Measurements from ENCODE around the gene GRIK3.

GRIK3 gene

DNA sequence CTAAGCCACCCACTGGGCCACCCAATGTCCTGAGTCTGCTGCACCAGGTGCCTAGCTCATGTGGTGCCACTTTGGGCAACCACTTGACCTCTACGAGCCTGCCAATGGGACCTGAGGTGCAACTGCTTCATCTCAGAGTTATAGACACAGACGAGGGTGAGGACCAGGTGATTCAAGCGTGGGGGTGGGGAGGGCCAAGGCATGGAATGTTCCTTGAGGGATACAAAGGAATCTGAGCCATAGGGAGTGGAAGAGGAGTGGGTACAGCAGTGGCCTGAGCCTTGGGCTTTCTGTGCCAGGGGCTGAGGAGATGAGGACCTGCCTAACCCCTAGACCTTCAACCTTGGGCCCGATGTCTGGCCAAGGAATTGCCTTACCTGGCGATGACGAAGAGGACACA, 209.1 kb downstream of the GRIK3 start:
- DNase-seq (ENCODE audit: low read depth), result no peak

DNA sequence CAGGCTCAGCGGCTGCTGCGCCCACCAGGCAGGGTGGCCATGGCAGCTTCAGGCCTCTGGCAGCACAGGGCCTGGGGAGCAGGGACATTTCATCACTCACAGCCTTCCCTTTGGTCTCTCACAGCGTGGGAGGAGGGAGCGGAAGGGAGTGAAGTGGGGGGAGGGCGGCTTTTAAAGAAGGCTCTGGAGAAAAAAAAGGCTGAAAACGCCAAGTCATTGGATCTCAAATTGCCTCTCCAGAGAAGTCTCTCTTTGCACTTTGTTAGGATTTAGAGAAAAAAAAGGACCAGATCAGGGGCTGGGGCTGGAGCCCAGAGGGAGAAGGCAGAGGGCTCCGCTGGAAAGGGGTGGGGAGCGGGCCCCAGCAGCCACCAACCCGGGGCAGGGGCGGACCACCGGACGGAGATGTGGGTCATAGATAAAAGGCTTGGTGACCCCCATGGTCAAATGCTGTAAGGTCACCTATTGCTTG, 209.9 kb downstream of the GRIK3 start:
- no peak for DNase-seq (ENCODE audit: low read depth)

DNA sequence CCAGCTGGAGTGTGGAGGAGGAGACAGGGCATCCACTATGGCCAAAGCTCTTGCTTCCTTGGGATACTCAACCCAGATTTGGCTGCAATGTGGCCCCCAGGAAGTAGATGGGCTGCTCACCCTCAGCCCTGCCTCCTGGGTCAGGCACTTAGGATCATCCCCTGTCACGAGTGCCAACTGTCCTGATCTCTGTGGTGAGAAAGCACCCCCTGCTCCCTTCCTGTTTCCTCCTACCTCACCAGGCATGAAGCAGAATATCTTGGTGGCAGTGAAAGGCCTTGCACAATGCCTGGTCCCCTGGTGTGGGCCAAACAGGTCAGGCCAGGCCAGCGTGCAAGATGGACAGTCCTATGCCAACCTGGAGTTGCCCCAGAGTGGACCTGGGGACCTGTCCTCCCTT, 211.7 kb downstream of the GRIK3 start:
- no peak for DNase-seq (ENCODE audit: low read depth)

DNA sequence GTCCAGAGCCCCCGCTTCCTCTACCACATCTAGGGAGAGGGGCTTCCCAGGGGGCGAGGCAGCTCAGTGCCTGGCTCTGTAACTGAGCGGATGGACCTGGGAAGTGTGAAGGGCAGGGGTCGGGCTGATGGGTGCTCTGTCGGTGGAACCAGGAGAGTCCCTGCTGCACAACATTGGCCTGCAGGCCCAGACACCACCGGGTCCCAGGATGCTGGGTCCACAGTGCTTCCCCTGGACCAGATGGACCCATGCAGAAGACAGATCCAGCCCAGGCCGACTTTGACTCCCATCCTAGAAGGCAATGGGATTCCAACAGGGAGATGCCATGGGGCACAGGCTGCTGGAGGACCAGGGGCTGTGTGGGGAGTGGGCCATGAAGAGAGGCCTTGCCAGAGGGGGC, 212.9 kb downstream of the GRIK3 start:
- no peak for DNase-seq (ENCODE audit: low read depth)

DNA sequence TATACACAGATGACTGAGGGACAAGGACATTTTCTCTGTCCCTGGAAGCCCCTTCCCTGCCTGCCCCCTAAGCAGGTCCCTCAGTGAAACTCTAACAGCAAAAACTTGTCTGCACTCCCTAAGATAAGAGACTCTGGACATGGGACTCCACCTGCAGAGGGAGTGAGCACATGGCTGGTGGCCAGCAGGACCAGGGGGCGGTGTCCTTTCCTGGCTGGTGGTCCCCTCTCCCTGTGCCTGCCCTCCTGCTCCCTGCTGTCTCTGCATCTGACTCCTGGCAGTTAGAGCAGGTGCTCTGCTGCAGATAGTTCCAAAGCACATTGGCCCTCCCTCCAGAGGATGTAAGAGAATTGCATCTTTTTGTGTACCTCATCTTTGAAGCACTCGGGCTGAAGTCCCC, 215.5 kb downstream of the GRIK3 start:
- DNase-seq (ENCODE audit: low read depth), result no peak

DNA sequence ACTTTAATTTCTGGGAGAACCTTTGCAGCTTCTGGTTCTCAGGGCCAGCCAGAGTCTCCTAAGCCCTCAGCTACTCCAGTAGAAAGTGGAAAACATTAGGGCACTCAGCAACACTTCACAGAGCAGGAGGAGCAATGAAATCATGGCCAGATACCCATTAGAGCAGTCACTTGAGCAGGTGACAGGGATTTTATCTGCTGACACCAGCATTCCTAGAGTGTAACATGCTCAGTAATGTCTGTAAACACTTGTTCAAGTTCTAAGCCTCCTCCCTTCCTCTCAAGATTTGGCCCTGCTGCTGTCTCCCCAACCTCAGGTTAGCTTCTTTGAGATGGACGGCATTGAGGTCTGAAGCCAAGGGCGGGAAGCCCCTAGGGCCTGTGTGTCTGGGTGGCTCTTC, 218.0 kb downstream of the GRIK3 start:
- DNase-seq (ENCODE audit: low read depth), result no peak

DNA sequence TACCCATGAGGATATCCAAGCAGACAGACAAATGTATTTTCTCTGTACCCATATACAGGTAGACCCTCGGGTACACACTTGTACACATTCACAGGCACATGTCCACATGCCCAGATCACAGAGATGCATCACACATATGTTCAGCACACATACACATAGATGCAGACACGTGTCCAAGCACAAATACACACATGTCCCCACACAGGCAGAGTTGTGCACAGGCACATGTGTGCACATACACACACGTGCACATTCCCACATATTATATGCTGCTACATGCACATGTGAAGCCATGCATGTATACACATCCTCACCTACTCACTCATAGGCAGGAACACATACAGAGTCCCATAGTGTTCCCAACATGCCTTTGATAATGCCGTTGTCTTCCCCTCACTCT, 219.5 kb downstream of the GRIK3 start:
- no peak for DNase-seq (ENCODE audit: low read depth)

DNA sequence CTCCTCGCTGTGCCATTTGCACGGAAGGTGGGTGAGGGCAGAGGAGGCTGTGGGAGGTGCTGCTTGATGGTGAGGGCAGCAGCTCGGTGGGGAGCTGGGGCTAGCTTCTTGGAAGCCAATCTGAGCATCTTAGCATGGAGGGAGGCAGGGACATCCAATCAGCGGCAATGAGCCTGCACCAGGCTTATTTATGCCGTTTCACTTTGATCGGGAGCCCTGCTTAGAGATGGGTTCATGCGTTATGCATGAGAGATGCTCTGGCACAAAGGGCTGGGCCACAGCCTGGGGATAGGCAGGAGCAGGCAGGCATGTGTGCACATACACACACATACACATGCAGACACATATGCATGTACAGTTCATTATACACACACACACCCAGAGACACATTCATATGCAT, 220.2 kb downstream of the GRIK3 start:
- no peak for DNase-seq (ENCODE audit: low read depth)

DNA sequence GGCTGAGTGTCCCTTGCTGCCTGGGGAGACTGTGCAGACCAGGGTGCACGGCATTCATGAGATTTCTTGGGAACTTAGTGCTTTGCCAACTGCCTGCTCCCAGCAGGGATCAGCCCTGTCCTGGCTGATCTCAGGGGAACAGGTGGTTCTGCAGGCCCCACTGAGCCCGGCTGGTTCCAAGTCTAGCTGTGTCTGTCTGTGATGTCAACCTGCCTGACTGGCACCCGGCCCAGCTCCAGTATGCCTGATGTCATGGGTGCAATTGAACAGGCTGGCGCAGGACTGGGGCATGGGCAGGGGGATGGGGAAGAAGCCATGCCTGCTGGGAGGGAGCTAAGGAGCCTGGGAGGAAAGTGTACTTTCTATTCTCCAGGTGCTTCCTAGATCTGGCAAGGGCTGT, 227.1 kb downstream of the GRIK3 start:
- no peak for DNase-seq (ENCODE audit: low read depth)

DNA sequence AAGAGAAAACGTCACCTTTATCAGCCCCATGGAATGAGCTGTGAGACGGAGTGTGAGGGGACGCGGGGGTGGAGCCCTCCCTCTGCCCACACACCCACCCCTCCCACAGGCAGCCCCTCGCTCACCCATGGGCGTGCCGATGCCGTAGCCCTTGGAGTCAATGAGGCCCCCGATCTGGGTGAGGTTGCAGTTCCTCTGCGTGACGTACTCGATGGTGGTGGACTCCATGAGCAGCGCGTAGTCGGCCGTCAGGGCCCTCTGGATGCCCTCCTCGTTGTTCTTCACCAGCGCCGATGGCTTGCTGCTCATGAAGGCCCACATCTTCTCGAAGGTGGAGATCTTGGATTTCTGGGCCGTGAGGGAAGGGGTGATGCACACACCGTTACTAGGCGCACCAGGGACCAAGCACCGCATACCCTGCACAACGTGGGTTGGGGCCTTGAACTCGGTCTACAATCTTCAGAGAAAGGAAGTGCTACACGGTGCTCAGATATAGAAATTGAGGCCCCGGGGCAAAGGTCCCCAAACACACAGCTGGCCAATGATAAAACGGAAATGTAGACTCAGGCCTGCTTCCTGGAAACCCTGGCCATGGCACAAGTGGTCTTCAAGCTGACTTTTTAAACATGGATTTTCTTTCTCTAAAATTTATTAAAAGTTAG, 228.2 kb downstream of the GRIK3 start:
- DNase-seq (ENCODE audit: low read depth), result no peak

DNA sequence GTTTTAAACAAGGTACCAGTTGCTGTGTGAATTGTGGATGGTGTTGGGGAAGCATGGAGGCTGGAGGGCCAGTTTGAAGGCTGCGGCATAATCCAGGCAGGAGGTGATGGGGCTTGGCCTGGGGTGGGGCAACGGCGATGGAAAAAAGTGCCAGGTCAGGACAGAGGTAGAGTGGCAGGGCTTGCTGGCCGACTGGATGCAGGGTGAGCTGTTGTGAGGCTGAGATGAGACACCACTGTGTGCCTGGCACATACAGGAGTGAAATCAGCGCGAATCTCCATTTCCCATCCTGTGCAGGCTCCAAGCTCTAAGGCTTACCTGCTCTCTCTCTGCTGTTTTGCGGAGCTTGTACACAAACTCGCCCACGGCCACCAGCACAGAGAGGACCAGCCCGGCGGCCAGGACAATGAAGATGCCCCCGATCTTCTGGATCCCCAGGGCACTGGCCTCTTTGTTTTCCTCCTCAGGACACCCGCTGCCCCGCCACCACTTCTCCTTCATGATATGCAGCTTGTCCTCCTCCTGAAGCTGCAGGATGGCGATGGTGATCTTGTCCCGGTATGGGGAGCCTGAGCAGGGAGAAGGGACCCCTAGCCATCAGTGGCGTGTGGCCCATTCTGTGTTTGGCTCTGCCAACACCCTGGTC, 229.5 kb downstream of the GRIK3 start:
- DNase-seq (ENCODE audit: low read depth), result no peak

DNA sequence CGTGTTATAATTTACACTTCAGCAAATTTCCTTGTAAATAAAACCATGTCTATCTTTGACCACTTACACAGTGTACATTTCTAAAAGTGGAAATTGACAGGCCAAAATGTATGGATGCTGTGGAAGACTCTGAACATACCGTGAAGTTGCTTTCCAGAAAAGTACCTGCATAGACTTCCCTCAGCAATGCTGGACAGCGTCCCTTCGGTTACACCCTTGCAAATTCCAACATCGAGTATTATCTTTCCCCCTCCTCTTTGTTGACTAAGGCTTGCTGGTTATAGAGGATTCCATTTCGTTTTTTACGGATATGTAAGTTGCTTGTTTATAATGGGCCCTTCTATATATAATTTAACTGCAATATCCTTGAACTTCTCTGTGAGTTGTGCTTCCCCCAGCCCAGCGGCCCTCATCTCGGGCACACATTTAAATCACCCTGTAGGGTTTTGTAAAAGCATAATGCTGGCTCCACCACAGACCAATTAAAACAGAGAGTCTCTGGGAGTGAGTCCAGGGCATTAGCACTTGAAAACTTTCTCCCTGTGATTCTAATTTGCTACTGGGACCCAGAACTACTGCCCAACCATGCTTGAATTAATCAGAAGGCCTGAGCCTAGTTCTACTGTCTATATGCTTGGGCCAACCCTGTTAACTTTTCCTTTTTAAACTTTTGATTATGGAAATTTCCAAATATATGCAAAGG, 230.3 kb downstream of the GRIK3 start:
- no peak for DNase-seq (ENCODE audit: low read depth)

DNA sequence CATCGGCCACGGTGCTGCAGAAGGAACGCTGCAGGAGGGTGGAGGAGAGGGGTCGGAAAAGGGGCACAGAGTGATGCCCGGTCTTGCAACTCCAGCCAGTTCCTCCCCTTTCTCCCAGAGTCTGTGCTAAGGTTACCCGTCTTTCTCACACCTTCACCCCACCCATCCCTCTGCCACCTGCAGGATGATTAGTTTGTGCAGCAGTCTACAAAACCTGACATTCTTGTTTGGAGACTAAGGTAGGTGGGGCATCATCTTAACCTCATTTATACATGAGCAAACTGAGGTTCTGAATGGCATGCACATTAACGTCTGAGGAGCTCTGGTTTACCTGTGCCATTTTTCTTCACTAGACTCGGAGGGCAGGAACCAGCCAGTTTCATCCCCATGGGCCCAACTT, 232.3 kb downstream of the GRIK3 start:
- no peak for DNase-seq (ENCODE audit: low read depth)

DNA sequence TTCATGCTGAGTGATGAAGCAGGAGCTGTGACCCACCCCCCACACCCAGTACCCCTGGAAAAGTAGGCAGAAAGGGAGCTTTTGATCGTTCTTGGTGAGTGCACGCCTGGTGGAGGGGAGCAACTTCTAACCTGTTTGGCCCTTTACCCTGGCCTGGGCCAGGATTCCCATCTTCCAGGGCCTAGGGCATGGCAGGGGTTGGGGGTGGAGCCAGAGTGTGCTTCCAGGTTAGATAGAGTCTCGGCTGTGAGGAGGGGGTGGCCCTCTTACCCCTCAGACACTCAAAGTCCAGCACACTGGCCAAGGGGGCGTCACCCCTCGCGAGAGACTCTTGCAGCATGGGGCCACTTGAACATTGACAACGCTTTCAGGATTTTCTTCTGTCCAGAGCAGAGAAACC, 236.6 kb downstream of the GRIK3 start:
- DNase-seq (ENCODE audit: low read depth), result no peak

DNA sequence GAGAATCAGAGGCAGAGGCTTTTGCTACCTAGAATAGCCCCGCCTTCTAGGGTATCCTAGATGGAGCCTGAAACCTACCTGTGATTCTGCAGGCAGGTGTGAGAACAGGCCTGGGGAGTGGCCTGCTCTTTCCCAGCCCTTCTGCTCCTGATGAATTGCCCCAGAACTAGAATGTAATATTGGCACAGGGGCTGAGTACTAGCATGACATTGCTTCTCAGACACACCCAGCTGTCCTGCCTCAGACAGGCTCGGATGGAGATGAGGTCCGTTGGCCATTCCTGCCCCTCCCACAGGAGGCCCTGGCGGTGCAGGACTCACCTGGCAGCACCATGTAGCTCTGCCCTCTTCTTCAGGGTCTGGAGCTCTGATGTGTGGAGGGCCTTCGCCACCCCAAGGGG, 237.6 kb downstream of the GRIK3 start:
- no peak for DNase-seq (ENCODE audit: low read depth)

DNA sequence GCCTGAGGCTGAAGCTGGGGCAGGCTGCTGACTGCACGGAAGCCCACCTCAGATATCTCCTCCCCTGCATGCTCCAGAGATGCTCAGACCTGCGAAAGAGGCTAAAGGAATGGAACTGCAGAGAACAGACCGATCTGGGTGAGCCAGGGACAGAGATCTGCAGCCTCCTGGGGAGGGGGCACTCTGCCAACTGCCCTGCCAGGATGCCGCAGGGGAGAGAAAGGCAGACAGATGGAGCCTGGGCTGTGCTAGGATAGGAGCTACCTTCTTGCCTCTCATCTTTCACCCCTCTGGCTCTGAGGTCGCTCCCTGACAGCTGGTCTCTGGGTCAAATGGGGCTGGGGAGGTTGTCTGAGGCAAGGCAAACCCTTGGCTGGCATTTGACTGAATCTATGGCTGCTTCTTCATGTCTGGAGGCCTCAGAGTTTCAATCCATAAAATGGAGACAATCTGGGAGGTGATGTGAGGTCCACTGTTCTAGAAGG, 238.2 kb downstream of the GRIK3 start:
- no peak for DNase-seq (ENCODE audit: low read depth)

DNA sequence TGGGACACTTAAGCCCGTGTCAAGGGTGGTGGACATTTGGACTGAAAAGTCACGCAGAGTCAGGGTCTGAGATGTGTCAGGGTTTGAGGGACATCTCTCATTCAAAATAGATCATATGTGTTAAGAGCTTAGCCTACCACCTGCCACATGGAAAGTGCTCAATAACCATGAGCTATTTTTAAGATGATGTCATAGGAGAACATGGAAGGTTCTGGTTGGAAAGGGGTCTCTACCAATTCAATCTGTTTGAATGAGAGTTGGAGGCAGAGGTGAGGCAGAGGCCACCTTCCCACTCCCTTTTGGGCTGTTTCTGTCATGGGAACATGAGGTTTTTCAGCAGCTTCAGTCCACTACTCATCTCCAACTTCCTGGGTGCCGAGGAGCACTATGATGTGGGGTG, 239.9 kb downstream of the GRIK3 start:
- DNase-seq (ENCODE audit: low read depth), result no peak

DNA sequence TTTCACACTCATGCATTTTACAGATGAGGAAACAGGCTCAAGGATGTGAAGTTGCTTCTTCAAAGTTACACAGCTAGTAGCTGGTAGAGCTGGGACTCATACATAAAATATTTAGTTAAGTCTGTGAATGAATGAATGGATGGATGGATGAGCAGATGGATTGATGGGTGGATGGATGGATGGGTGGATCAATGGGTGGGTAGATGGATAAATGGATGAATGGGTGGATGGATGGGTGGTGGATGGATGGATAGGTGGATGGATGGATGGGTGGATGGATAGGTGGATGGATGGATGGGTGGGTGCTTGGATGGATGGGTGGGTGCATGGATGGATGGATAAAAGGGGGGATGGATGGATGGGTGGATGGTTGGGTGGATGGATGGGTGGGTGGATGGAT, 240.9 kb downstream of the GRIK3 start:
- no peak for DNase-seq (ENCODE audit: low read depth)

DNA sequence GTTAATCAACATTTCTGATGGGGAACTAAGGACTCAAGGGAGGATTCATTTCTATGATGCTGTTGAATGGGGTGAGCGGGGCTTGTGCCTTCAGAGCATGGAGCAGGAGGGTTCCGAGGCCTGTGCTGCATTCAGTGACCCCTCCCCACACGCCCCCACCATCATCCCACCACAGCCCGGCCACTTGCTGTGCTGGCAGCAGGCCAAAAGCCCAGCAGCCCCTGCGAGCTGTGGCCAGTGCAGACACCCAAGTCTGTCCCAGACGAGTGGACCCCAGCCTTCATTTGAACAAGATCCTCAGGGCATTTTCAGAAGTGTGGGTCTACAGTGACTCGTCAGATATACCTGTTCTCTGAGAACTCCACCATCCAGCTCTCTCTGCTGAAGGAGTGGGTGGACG, 242.0 kb downstream of the GRIK3 start:
- no peak for DNase-seq (ENCODE audit: low read depth)

DNA sequence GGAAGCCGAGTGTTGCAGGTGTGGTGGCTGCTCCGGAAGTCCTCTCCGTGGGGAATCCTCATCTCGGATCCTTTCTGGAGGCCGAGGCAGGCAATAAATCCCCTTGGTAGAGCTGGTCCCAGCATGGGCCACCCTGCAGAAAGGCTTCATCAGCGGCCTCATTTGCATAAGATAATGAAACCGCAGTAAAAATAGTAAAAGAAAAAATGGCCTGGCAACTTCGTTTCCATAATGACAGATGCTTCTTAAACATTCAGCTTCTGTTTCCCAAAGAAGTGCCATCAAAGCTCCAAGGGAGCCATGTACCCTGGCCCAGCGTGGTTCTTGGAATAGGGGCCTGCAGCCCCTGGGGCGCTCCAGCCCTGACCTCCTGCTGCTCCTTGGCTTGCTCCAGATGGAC, 244.1 kb downstream of the GRIK3 start:
- no peak for DNase-seq (ENCODE audit: low read depth)

DNA sequence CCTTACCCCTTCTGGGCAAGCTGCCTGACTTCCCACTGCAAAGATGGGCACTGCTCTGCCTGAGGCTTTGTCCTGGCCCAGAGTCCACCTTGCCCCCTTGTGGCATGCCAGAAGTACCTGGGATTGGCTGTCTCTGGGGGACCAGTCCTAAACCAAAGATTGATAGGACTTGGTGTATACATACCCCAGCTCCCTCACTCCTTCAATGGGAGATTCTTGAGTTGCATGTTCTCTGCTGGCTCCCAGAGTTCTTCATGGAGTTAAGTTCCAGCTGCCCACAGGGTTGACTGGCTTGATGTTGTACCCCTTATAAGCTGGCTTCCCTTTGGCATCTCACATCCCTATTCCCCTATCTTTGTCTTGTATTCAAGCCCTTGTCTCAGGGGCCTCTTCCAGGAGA, 244.8 kb downstream of the GRIK3 start:
- DNase-seq (ENCODE audit: low read depth), result no peak

DNA sequence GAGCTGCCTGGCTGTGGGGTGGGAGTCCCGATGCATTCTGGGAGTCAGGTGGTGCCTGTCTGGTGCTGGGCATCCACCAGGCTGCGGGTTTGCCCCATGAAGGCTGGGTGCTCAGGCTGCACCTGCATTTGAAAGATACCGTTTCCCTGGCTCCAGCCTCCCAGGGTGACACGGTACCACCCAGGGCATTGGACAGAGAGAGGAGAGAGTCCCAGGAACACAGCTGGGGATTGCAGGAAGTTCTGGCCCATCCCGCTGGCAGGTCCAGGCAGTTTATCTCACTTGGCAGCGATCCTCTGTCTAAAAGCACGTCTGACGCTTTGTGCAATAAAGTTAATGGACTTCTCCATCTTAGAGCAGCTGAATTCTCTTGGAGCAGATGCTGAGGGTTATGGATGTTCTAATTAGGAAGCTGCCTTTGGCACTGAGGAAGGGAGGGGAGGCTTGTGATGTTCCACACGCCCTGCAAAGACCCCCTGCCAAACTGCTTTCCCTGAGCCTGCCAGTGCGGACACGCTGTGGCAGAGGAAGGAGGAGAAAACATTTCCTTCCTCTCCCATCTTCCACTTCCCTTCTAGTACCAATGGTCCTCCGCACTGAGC, 246.9 kb downstream of the GRIK3 start:
- DNase-seq (ENCODE audit: low read depth), result no peak

DNA sequence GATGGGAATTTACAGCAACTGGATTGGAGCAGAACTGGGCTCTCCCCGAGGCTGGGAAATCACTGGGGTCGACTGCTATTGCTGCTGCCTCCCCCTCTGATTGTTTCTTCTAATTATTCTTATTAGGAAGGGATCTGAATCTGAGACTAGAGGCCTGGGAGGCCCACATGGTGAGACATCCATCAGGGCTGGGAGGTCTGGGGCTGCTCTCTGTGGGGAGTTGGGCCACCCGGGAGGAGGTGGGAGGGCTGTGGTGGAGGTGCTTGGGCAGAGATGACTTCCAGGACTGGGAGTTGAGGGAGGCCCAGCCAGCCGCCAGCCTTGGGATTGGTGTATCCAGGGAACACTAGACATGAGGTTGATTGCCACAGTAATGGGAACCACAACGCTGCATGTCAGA, 247.9 kb downstream of the GRIK3 start:
- no peak for DNase-seq (ENCODE audit: low read depth)
